ENCODE data around the gene CSPG4.
"Not testable (repeated sequence)": the region's sequence is repeated elsewhere in the genome, so short reads cannot be mapped to it uniquely, and the experiment has no call there.

Gene CSPG4

DNA sequence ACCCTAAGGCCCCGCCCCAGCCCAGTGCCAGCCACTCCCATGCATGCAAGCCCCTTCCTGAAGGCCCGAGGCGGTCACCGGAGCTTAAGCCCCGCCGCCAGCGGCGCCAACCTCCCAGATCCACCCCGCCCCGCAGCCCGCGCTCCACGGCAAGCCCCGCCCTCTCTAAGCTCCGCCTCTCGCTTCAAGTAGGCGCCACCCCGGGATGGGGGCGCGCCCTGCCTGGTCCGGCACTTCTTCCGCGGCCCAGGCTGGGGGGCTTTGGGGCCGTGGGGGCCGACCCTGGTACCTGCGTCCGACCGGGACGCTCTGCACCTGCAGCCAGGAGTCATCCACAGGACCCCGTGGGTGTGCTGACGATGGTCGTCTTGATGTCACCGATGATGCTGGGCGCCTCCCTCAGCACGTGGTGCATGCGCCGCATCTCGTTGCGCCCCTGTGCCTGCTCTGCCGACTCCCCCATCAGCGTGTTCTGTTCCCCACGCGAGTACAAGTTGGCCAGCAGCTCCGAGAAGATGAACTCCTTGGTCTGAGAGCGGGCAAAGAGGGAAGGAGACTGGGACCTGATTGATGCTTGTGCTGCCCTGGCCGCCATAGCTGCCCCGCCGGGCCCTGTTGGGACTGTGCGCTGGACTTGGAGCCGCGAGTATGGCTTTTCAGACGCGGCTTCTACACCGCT is 26.1 kb upstream of the CSPG4 start:
- peak; percentile 93 for DNase-seq

DNA sequence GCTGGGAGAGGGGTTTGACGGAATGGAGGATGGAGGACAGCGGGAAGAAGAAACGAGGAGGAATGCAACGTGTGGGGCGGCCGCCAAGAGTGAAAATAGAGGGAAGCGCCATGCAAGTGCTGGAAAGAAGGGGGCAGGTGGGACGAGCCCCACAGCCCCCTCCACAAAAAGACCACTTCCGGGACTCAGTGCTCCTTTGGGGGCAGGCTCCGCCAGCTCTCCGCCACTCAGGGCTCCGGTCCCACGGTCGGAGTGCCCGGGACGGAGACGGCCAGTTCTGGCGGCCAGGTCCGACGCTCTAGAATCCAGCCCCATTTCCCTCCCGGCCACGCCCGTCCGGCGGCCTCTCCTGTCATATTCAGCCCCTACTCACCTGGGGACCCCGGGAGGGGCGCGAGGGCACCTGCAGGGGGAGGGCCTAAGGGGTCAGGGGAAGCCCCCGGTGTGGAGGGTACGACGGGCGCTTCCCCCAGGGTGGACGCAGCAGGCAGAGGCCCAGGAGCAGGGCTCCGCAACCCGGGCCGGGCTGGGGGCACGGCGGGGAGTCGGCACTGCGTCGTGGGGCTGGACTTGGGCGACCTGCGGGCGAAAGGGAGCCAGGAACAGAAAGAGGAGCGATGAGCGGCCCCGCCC is 25.5 kb upstream of the CSPG4 start:
- DNase-seq = no peak

DNA sequence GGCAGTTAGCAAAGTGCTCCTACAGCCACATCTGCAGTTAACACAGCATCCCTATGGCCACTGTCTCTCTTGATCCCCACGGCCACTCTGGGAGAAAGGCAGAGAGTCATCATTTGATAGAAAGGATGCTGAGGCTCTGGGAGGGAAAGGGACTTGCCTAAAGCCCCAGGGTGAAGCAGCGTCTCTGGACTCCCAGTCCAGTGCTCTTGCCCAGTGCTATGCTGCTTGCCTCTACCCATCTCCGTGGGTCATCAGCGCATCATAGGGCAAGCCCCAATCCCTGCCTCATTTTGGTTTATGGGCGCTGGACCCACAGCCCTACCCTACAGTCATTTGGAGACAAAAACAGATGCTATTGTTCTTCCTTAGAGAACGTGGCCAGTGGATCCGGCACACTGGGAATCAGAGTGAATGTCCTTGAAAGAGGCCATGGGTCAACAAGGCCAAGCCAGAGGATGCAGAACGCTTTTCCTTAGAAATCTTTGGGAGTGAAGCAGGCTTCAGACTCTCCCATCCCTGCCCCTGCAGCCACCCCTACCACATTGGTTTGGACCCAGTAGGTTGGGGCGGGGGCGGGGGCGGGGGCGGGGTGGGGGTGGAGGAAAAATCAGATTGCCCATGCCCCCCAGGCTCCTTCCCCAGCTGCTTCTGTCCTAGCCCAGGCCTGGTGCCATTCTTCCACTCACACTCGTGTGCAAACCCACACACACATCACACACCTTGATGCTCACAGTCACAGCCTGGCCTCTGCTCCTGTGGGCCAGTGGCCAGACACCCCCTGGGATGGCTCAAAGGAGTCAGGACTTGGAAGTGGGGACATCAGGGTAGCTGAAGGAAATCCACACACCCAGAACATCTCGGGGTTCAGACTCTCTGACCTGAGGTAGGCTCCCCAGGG is 24.7 kb upstream of the CSPG4 start:
- not testable (repeated sequence) for DNase-seq

DNA sequence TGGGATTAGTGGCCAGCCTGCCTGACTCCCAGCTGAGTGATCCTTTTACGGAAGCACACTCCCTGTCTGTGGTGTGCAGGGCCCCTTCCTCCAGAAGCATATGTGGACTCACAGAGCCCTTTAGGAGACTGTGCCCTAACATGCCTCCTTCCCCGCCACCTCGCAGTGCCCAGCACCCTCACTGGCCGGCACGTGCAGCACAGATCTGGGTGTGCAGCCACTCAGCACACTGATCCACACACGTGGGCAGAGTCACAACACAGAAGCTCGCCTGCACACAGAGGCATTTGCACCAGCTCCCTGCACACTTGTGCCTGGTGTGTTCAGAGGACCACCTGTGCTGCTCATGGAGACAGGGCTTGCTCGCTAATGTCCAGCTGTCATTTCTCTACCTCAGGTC is 23.6 kb upstream of the CSPG4 start:
- DNase-seq = no peak

DNA sequence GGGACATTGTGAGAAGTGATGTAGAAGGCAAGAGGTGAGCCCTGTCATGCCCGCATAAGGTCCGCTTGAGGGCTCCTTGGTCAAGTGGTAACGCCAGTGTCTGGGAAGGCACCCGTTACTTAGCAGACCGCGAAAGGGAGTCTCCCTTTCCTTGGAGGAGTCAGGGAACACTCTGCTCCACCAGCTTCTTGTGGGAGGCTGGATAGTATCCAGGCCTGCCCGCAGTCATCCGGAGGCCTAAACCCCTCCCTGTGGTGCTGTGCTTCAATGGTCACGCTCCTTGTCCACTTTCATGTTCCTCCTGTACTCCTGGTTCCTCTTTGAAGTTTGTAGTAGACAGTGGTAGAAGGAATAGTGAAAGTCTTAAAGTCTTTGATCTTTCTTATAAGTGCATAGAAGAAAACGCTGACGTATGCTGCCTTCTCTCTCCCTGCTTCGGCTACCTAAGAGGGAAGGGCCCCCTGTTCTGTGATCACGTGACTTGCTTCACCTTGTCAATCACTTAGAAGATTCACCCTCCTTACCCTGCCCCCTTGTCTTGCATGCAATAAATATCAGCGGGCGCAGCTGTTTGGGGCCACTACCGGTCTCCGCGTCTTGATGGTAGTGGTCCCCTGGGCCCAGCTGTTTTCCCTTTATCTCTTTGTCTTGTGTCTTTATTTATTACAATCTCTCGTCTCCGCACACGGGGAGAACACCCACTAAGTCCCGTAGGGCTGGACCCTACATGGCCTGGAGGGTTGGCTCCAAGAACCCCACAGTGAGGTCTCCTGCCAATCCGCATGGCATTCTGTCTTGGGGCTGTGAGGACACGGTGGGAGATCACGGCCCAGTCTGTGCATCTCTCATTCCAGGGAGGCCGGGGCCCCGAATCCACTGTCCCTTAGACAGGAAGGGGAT is 22.5 kb upstream of the CSPG4 start:
- not testable (repeated sequence) for DNase-seq

DNA sequence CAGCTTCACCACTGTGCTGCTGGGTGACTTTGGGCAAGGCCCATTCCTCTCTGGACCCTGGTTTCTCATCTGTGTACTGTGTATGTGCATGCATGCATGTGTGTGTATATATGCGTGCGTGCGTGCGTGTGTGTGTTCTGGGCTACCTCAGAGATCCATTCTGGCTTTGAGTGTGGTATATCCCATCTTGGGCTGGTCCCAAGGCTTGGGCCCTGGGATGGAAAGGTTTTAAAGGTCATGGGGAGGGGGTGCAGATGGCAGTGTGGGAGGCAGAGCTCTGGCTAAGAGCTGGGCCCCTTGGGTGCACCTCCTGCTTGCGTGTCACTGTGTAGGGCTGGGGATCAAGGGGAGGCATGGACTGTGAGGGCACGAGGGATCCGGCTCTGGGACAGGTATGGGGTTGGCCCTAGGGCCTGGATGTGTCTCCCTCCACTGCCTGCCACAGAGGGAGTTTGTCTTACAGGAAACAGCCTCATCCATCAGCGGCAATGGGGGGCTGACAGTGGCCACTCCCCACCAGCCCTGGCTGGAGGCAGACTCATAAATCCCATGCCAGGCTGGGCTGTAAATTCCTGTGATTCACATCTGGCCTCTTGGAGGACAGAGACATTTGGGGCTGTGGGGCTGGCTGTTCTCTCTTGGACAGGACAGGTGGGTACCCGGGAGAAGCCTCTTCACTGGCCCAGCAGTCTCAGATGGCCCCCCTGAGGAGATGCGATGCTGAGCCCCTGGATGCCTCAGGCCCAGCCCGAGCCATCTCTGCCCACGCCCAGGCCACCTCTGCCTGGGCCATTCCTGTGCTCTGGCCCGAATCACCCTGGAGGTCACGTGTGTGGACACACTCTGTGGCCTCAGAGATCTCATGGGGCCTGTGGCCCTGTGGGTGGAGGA is 21.4 kb upstream of the CSPG4 start:
- DNase-seq = no peak

DNA sequence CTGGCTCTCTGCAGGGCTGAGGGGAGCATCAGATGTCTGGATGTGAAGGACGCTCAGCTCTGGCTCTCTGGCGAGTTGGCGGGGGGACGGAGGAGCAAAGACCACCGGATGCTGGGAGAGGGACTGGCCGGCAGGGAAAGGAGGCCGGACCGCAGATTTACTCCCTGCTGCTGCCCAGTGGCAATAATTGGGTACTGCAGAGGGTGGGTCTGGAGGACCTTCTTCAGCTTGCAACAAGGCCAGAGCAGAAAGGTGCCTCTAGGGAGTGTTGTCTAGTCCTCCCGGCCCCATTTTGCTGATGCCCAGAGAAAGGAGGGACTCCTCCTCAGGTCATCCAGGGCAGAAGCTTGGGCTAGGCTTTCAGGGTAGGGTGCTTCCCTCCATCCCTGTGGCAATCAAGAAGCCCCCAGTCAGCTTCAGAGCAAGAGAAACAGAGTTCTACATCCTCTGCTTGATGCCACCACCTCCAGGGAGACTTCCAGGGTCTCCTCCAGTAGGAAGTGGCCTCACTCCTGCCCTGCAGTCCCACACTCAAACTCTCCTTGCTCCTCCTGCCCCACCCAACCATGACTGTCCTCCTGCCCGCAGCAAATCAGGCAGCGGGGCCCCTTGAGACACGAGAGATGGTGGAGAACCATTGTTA is 20.3 kb upstream of the CSPG4 start:
- peak; percentile 70 for DNase-seq

DNA sequence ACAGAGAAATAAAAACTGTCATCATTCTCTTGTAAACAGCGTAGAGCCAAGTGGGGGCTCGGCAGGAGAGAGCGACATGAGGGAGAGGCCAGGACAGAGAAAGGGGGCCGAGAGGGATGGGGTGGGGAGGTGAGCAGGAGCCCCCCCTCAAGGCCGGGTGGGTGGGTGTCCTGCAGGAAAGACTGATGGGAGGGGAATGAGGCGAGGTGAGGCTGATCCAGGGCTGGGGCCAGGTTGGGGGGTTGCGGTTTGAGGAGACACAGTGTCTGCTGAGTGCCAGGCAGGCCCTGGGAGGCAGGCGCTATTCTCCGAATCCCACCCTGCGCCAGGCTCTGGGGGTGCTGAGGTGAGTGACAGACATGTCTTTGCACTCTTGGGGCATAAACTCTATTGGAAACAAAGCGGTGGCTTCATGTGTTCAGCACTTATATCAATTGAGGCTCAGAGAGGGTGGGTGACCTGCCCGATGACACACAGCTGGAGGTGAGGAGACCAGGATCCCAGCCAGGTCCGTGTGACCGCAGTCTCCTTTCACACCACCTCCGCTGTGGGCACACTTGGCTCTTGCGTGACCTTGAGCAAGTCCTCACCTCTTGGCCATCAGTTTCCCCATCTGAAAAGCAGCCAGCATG is 19.6 kb upstream of the CSPG4 start:
- DNase-seq = no peak

DNA sequence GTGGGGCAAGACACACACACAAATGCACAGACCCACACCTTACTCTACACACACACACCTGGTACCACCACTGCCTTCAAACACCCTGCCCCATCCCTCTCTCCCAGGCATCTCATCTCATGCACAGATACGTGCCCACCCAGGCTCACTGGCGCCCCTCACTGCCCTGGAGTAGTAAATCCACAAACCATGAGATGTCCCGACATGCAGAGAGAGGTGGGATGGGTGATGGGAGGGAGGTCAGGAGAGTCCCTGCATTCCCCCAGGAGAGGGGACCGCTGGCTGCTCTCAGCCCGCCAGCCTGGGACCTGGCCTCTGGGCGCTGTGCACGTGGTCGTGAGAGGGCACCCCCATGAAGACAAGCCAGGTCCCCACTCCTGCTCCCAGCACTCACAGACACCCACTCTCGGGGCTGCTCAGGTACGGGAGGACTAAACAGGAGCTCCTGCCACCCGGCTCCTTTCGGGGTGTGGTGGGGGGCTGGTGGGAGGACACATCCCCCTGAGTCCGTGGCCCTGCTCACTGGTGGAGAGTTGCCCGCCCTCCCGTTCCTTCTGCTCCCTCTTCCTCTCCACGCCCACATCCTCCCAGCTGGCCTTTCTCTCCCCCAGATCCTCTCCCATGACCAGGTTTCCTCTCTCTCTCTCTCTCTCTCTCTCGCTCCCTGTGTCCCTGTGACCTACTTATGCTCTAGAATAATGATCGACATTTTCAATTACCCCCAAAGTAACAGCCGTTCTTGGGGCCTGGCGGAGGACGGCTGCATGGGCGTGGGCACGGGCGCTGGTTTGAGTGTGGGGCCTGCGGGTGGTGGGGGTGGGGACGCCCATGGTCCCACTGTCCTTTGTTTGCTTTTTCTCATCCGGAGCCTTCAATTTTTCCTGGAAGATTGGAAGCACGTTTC is 18.9 kb upstream of the CSPG4 start:
- no peak for DNase-seq

DNA sequence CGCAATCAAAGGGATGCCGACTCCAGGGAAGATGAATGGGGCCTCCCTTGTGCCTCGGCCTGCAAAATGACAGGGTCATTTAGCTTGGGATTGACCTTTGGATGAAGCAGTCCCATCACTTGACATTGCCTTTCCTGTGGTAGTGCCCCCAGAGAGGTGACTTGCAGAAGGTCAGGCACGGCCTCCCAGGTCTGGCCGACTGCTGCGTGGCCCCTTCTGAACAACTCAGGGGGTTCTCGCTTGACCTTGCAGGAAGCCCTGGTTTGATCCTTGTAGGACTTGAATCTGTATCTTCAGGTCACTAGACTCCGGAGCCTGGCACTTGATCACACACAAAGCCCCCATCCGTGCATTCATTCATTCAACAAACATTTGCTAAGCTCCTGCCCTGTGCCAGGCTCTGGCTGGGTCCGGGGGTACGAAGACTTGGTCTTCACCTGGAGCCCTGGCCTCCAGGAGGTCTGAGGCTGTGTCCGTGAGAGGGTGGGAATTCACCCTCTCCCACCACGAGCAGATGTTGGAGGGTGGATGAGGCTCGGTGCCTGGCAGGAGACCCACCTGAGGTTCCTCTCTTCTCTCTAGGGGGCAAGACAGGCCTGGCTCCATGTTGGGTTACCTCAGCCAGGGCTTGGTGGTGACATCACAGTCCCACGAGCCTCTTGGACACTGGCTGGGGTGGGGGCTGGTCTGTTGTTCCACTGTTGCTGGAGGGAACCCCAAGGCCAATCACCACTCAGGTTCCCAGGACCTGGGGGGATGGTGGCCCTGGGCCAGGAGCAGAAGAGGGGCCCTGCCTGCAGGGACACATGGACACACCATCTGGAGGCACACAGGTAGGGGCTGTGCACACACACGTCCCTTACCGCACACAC is 18.0 kb upstream of the CSPG4 start:
- not testable (repeated sequence) for DNase-seq

DNA sequence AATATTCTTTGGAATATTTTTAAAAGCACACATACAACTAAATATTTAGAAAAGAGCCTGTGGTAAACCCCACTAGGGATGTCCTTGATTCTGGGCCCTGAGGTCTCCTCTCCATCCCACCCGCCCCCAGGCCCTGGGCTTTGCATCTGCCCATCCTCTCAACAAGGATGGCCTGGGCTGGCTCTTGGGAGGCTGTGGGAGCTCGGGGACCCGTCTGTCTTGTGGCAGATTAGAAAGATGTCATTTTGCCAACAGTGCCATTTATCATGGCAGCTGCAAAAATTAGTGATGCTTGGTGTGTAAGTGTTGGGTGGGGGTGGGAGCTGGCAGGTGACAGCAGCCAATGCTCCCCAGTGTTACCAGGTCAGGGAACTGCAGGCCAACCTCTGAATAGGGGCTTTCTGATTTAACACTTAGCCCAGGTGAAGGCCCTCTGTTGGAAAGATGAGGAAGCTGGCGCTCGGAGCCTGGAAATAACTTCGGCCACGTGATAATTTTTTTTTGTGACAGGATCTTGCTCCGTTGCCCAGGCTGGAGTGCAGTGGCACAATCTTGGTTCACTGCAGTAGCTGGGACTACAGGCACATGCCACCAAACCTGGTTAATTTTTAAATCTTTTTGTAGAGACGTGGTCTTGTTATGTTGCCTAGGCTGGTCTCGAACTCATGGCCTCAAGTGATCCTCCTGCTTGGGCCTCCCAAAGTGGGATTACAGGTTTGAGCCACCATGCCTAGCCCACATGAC is 16.9 kb upstream of the CSPG4 start:
- no peak for DNase-seq

DNA sequence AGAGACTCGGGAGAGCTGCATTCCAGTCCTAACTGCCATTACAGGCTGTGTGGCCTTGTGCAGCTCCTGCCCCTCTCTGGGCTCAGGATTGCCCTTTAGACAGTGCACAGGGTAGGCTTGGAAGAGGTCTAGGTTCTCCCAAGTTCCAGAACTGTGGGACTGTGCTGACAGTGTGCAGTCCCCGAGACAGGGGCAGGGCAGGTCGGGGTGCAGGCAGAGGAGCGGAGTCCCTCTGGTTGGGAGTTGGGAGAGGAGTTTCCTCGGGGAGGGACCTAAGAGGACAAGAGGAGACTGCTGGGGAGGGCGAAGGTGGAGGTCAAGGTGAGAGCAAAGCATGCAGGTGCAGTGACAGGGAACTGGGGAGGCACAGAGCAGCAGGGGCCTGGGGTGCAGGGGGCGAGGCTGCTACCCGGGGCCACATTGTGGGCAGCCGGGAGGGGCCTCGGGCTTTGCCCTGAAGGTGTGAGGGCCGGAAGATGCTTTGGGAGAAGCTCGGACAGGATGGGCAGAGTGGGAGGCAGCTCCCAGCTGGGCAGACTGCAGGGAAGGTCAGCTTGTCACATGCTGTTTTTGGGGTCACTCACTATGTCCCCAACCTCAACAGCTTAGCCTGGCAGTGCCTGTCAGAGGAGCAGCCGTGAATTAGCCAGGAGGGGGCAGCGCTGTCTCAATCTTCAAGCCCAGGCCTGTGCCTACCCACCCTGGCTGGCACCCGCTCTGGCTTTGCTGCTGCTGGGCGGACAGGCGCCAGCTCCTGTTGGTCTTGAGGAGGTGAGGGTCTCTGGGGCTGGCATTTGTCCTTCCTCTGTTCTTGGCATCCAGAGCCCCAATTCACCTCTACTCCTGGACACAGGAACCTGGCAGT is 15.4 kb upstream of the CSPG4 start:
- peak; percentile 82 for DNase-seq

DNA sequence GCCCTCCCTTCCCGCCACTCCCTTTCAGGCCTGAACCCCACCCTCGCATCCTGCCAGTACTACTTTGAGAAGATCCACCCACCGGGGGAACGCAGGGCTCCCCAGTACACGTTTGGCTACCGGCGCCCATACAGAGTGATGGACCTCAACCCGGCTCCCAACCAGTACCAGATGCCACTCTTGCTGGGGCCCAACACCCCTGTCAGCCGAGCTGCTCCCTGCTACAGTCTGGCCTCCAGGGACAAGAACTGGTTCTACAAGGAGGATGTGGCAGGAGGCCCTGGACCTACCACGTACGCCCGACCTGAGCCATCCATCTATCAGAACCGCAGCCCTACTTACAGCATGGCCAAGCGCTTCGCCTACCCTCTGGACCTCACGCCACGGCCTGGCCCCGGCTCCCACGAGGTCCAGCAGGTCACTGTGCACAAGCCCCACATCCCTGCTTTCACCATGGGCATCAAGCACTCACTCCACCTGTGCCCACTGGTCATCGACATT is 14.4 kb upstream of the CSPG4 start:
- DNase-seq = no peak

DNA sequence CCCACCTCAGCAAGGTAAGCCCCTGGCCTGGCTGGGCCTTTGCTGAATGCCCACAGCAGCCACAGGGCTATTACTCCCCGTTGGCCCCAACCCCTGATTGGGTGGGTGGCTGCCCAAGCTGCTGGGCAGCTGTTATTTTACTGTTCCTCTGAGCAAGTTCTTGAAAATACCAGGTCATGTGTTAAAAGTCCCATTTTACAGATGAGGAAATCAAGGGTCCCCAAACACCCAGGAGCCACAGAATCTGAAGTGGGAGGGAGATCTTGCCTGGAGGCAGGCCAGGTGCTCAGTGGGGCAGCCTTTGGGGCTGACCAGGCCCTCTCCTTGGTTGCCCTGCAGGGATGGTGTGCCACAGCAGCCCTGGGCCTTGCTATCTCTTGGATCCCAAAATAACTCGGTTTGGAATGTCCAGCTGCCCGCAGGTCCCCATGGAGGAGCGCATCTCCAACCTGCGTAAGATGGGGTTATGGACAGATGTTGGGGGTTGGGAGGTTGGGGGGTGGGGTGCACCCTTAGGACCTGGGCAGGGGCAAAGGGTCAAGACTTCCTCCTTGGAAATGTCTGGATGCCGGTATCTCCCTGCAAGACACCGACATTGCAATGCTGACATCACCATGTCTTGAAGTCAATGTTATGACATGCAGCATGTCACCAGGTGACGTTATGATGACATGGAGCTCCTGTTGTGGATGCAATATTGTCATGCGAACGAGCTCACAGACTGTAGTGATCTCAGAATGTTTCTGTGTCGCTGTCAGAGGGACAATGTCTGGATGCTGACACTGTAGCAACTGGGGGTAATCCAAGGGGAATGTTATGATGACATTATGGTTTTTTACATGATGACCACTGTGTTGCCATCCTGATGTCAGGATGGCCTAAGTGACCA is 13.3 kb upstream of the CSPG4 start:
- DNase-seq = no peak

DNA sequence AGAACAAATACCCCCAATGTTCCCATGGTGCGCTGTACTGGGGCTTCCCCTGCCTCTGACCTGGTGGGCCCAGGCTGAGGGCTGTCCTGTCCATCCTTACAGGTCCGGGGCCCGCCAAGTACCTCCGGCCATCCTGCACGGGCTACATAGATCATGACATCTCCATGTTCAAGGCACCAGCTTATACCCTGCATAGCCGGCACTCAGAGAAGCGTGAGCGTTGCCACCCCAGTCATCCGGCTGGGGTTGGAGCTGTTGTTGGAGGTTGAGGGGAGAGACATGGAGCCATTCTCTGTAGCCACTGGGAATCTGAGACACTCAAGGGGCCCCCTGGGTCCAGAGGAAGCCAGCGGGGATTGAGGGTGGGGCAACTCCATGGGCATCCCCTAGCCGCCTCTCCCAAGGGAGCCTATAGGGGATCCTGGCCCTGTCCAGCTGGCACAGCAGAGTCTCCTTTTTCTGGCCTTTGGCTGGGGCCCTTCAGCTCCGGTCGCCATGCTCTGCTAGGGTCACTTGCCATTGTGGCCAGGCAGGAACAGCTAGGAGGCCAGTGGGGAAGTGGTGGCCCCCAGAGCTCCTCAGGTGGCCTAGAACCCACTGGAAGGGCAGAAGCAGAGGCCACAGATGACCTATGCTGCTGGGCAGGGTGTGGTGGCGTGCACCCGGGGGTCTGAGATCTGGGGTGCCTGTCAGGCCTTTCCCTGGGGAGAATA is 12.5 kb upstream of the CSPG4 start:
- DNase-seq = no peak
